Measurements from ENCODE around the gene ARHGAP12. TPM values are rescaled to one million over a fixed set of nuclear protein-coding genes. Genes with fewer than 3 reads are reported as not detected.

Gene ARHGAP12
- total RNA-seq, 1 experiment from 2014 or later: 62.3 TPM

GRCh38 chr10:31878486-31878885 lies 50.1 kb downstream of the ARHGAP12 start:
- Mint-ChIP-seq H3K27ac (ENCODE audit: unreplicated experiment) (no peak overlapping the region), H3K36me3 (ENCODE audit: insufficient read depth, unreplicated experiment) (peaks cover 16% of the 10 kb centered on the region), H3K9me3 (ENCODE audit: unreplicated experiment) (no peaks in the 10 kb centered on the region), H3K27me3 (ENCODE audit: insufficient read depth, unreplicated experiment) (no peaks in the 10 kb centered on the region), H3K4me1 (ENCODE audit: low read depth, unreplicated experiment) (peaks cover 27% of the 10 kb centered on the region), H3K4me3 (ENCODE audit: unreplicated experiment) (no peak overlapping the region)
- no peak for DNase-seq
- TF ChIP-seq, protein P1, sequence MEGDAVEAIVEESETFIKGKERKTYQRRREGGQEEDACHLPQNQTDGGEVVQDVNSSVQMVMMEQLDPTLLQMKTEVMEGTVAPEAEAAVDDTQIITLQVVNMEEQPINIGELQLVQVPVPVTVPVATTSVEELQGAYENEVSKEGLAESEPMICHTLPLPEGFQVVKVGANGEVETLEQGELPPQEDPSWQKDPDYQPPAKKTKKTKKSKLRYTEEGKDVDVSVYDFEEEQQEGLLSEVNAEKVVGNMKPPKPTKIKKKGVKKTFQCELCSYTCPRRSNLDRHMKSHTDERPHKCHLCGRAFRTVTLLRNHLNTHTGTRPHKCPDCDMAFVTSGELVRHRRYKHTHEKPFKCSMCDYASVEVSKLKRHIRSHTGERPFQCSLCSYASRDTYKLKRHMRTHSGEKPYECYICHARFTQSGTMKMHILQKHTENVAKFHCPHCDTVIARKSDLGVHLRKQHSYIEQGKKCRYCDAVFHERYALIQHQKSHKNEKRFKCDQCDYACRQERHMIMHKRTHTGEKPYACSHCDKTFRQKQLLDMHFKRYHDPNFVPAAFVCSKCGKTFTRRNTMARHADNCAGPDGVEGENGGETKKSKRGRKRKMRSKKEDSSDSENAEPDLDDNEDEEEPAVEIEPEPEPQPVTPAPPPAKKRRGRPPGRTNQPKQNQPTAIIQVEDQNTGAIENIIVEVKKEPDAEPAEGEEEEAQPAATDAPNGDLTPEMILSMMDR (IDR thresholded peaks at IDR 0.05; ENCODE audit: insufficient read depth in 1 of 2, low read depth in 1 of 2, low read length in 1 of 2, severe bottlenecking in 1 of 2, unreplicated experiment in 1 of 2): no peak
- Histone ChIP-seq H3K36me3 (ENCODE audit: control insufficient read depth, insufficient read depth, low read length) (no peaks in the 10 kb centered on the region), H3K9me3 (no peaks in the 10 kb centered on the region), H3K4me3 (ENCODE audit: low read depth, low read length) (no peak overlapping the region), H3K4me1 (peaks cover 27% of the 10 kb centered on the region), H3K27me3 (replicated peaks; ENCODE audit: control insufficient read depth, insufficient read depth, low read length) (no peaks in the 10 kb centered on the region)
- no TSS peak for BruUV-seq (replicated peaks)
- POLR2A ChIA-PET: no interaction called here
- intact Hi-C loops (cut with micrococcal nuclease; ENCODE audit: unreplicated experiment): no loop called here
- CTCF ChIA-PET: interaction anchor here (0.6 kb wide), 1 partner anchor 366 kb away, joined by 9 read pairs; no protein-coding TSS in a partner anchor

GRCh38 chr10:31876652-31877352 lies 51.8 kb downstream of the ARHGAP12 start:
- intact Hi-C loops (cut with micrococcal nuclease; ENCODE audit: unreplicated experiment): no loop called here
- H3K36me3 ChIP-seq (ENCODE audit: control insufficient read depth, insufficient read depth, low read length): no peaks in the 10 kb centered on the region
- no peaks in the 10 kb centered on the region for H3K9me3 ChIP-seq
- Mint-ChIP-seq H3K9me3 (ENCODE audit: unreplicated experiment) (no peaks in the 10 kb centered on the region), H3K4me3 (ENCODE audit: unreplicated experiment) (no peak overlapping the region), H3K36me3 (ENCODE audit: insufficient read depth, unreplicated experiment) (peaks cover 13% of the 10 kb centered on the region), H3K4me1 (ENCODE audit: low read depth, unreplicated experiment) (peaks cover 23% of the 10 kb centered on the region), H3K27me3 (ENCODE audit: insufficient read depth, unreplicated experiment) (no peaks in the 10 kb centered on the region), H3K27ac (ENCODE audit: unreplicated experiment) (no peak overlapping the region)
- ChIA-PET POLR2A (no interaction called here), CTCF (no interaction called here)
- H3K4me1 ChIP-seq: peaks cover 21% of the 10 kb centered on the region
- DNase-seq: no peak
- H3K27me3 ChIP-seq (replicated peaks; ENCODE audit: control insufficient read depth, insufficient read depth, low read length): no peaks in the 10 kb centered on the region
- no peak overlapping the region for H3K4me3 ChIP-seq (ENCODE audit: low read depth, low read length)
- no TSS peak for BruUV-seq (replicated peaks)
- TF ChIP-seq, protein P1 (IDR thresholded peaks at IDR 0.05; ENCODE audit: insufficient read depth in 1 of 2, low read depth in 1 of 2, low read length in 1 of 2, severe bottlenecking in 1 of 2, unreplicated experiment in 1 of 2): no peak

DNA sequence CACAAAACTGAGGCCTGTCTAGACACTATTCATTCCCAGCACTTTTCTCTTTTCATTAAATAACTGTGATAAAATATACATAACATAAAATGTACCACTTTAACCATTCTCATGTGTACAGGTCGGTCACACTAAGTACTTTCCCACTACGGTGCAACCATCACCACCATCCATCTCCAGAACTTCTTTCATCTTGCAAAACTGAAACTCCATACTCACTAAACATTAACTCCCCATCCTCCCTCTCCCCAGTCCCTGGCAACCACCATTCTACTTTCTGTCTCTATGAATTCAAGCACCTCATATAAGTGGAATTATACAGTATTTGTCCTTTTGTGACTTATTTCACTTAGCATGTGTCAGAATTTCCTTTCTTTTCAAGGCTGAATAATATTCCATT lies 53.0 kb downstream of the ARHGAP12 start:
- Mint-ChIP-seq H3K4me3 (ENCODE audit: unreplicated experiment) (no peak overlapping the region), H3K27me3 (ENCODE audit: insufficient read depth, unreplicated experiment) (no peaks in the 10 kb centered on the region), H3K9me3 (ENCODE audit: unreplicated experiment) (no peaks in the 10 kb centered on the region), H3K4me1 (ENCODE audit: low read depth, unreplicated experiment) (peaks cover 23% of the 10 kb centered on the region), H3K36me3 (ENCODE audit: insufficient read depth, unreplicated experiment) (peaks cover 13% of the 10 kb centered on the region), H3K27ac (ENCODE audit: unreplicated experiment) (no peak overlapping the region)
- ChIA-PET POLR2A (no interaction called here), CTCF (interaction anchor here (1.4 kb wide), 1 partner anchor 13 kb away, joined by 4 read pairs; no protein-coding TSS in a partner anchor)
- no peaks in the 10 kb centered on the region for H3K9me3 ChIP-seq
- TF ChIP-seq, protein P1 (IDR thresholded peaks at IDR 0.05; ENCODE audit: insufficient read depth in 1 of 2, low read depth in 1 of 2, low read length in 1 of 2, severe bottlenecking in 1 of 2, unreplicated experiment in 1 of 2): no peak
- H3K36me3 ChIP-seq (ENCODE audit: control insufficient read depth, insufficient read depth, low read length): no peaks in the 10 kb centered on the region
- DNase-seq: no peak
- BruUV-seq (replicated peaks): no TSS peak
- intact Hi-C loops (cut with micrococcal nuclease; ENCODE audit: unreplicated experiment): no loop called here
- H3K4me3 ChIP-seq (ENCODE audit: low read depth, low read length): no peak overlapping the region
- H3K27me3 ChIP-seq (replicated peaks; ENCODE audit: control insufficient read depth, insufficient read depth, low read length): no peaks in the 10 kb centered on the region
- H3K4me1 ChIP-seq: peaks cover 15% of the 10 kb centered on the region

Measured in Caco-2 (cell line).